HL-60 (cell line): Measurements from ENCODE around the gene LIMK2.

Source experiments
- DNase-seq, 2 experiments: peaks; one replicate each; pipeline ENCODE4 v3.0.0-alpha.2; 2010 to 2020; ENCODE audit warnings: low read depth in 1 of 2, low spot score in 1 of 2
- H3K27ac ChIP-seq: fragments of 250-450 bp; sonication (Bioruptor Pico); replicated peaks from 2 replicates; pipeline ENCODE4 v1.5.1; 2020; ENCODE audit warnings: mild to moderate bottlenecking, moderate library complexity
- H3K27me3 ChIP-seq: fragments of 250-450 bp; sonication (Bioruptor Pico); 2 replicates; pipeline ENCODE4 v1.5.1; 2021; ENCODE audit warnings: mild to moderate bottlenecking, moderate library complexity; ENCODE audit not compliant: insufficient read depth, poor library complexity, severe bottlenecking
- H3K4me3 ChIP-seq: replicated peaks from 2 replicates; pipeline ENCODE4 v1.5.1; 2011; ENCODE audit warnings: mild to moderate bottlenecking, control low read depth, low read length; ENCODE audit not compliant: insufficient read depth
- CTCF ChIP-seq: IDR thresholded peaks from one replicate; pipeline ENCODE4 v1.5.1; 2011; ENCODE audit warnings: low read length, control low read depth, inconsistent platforms; ENCODE audit not compliant: insufficient read depth
- GABPA ChIP-seq: IDR thresholded peaks from 2 replicates; pipeline ENCODE4 v1.6.1; 2012; ENCODE audit warnings: low read depth
- POLR2AphosphoS5 ChIP-seq: IDR thresholded peaks from 2 replicates; pipeline ENCODE4 v1.6.1; 2012; ENCODE audit warnings: low read depth
- REST ChIP-seq: IDR thresholded peaks from 2 replicates; pipeline ENCODE4 v1.6.1; 2012; ENCODE audit warnings: low read depth; ENCODE audit not compliant: insufficient replicate concordance
- SPI1 ChIP-seq: IDR thresholded peaks from 2 replicates; pipeline ENCODE4 v1.6.1; 2012; ENCODE audit warnings: low read depth, mild to moderate bottlenecking, borderline replicate concordance

The LIMK2 gene

GRCh38 chr22:31277741-31278140, 65.6 kb downstream of the LIMK2 start:
- H3K27me3 ChIP-seq, result no peaks in the 10 kb centered on the region
- no peak for TF ChIP-seq REST
- no peak for TF ChIP-seq SPI1
- no peak for TF ChIP-seq GABPA
- TF ChIP-seq POLR2AphosphoS5, result no peak
- no peak for TF ChIP-seq CTCF
- no peak overlapping the region for H3K4me3 ChIP-seq
- no peak for DNase-seq
- H3K27ac ChIP-seq, result no peak overlapping the region

- Histone ChIP-seq H3K27ac (no peak overlapping the region), H3K4me3 (no peak overlapping the region), H3K27me3 (no peaks in the 10 kb centered on the region)
- no peak for TF ChIP-seq GABPA
- TF ChIP-seq POLR2AphosphoS5, result no peak
- no peak for TF ChIP-seq SPI1
- TF ChIP-seq REST, result no peak
- TF ChIP-seq CTCF, result no peak
- no peak for DNase-seq
Observed at GRCh38 chr22:31278151-31278621, 66.1 kb downstream of the LIMK2 start.

DNA sequence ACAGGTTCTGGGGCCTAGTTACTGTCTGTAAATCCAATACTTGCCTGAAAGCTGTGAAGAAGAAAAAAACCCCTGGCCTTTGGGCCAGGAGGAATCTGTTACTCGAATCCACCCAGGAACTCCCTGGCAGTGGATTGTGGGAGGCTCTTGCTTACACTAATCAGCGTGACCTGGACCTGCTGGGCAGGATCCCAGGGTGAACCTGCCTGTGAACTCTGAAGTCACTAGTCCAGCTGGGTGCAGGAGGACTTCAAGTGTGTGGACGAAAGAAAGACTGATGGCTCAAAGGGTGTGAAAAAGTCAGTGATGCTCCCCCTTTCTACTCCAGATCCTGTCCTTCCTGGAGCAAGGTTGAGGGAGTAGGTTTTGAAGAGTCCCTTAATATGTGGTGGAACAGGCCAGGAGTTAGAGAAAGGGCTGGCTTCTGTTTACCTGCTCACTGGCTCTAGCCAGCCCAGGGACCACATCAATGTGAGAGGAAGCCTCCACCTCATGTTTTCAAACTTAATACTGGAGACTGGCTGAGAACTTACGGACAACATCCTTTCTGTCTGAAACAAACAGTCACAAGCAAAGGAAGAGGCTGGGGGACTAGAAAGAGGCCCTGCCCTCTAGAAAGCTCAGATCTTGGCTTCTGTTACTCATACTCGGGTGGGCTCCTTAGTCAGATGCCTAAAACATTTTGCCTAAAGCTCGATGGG, 66.7 kb downstream of the LIMK2 start:
- TF ChIP-seq SPI1 (no peak), REST (no peak), CTCF (no peak), GABPA (no peak), POLR2AphosphoS5 (no peak)
- no peak for DNase-seq
- H3K27me3 ChIP-seq, result no peaks in the 10 kb centered on the region
- no peak overlapping the region for H3K27ac ChIP-seq
- H3K4me3 ChIP-seq, result no peak overlapping the region
